Kidney epithelial cell (primary cell): ENCODE results near the gene PACSIN2. TPM values are rescaled to one million over a fixed set of nuclear protein-coding genes. Genes with fewer than 3 reads are reported as not detected.

Experiments
- DNase-seq: peaks from one replicate; pipeline ENCODE4 v3.0.0-alpha.2; 2010; ENCODE audit warnings: low read depth
- H3K27me3 ChIP-seq: 2 replicates; pipeline ENCODE4 v1.6.0; 2011; ENCODE audit warnings: low read length; ENCODE audit not compliant: control insufficient read depth, insufficient read depth
- H3K36me3 ChIP-seq: 2 replicates; pipeline ENCODE4 v1.5.1; 2011; ENCODE audit warnings: low read length; ENCODE audit not compliant: control insufficient read depth, insufficient read depth
- H3K4me3 ChIP-seq: 2 replicates; pipeline ENCODE4 v1.5.1; 2011; ENCODE audit warnings: low read depth, mild to moderate bottlenecking, control low read depth, low read length
- CTCF ChIP-seq: IDR thresholded peaks from 2 replicates; pipeline ENCODE4 v1.5.1; 2011; ENCODE audit warnings: mild to moderate bottlenecking, moderate library complexity, low read length, control low read depth, inconsistent platforms; ENCODE audit not compliant: insufficient read depth, poor library complexity, severe bottlenecking
- total RNA-seq: library from RNA; depleted of rRNA; stranded (reverse); fragments of >200 nt; gene quantifications from 2 replicates; pipeline ENCODE4 v1.2.3, GENCODE V29; 2015

The PACSIN2 gene
- total RNA-seq, 1 donor from 2014 or later, result 62.9 TPM

DNA sequence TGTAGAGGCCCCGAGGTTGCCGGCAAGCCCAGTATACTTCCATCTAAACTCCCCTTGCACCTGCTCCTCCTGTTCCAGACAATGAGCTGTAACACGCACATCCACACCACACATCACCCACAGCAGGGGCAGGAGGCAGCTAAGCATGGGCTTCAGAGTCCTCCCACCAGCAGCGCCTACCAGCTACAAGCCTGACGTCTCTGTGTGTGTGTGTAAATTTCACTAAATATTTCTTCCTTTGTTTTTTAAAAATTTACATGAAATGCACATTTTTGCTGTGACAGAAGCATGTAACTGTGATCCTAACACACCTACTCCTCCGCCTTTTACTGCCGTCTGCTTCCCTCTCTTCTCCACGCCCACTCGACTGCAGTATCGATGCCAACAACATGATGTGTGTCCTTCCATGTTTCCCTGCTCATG is 29.4 kb upstream of the PACSIN2 start:
- no peak for TF ChIP-seq CTCF
- Histone ChIP-seq H3K36me3 (no peaks in the 10 kb centered on the region), H3K27me3 (no peaks in the 10 kb centered on the region), H3K4me3 (no peak overlapping the region)
- DNase-seq, result no peak

DNA sequence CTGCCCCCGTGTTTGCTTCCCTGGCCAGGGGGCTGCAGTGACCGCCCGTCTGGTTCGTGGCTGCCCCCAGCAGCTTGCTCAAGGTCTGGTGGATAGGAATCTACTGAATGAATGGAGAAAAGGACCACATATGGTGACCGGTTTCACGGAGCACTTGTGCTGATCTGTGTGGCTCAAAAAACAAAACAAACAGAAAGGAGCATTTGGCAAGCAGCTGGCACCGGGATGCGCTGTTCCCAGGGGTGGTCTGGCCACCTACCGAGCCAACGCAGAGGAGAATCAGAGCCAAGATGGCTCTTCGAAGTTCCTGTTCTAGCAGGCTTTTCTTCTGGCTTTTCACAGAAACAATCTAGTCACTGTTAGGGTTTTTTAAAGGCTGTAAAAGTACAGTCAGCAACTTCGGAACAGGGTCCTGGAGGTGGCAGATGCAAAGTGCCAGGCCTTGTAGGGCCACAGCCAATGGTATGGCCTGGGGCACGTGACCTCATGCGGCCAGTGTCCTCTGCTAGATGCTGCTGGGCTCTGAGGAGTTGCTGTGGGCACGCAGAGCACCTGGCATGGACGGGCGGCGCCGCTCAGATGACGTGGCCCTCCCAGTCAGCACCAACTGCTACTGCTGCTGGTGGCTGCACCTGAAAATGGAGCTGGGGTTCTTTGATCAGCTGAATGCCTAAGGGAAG is 27.3 kb upstream of the PACSIN2 start:
- H3K4me3 ChIP-seq, result no peak overlapping the region
- DNase-seq, result no peak
- no peaks in the 10 kb centered on the region for H3K36me3 ChIP-seq
- H3K27me3 ChIP-seq, result no peaks in the 10 kb centered on the region
- TF ChIP-seq CTCF, result no peak

DNA sequence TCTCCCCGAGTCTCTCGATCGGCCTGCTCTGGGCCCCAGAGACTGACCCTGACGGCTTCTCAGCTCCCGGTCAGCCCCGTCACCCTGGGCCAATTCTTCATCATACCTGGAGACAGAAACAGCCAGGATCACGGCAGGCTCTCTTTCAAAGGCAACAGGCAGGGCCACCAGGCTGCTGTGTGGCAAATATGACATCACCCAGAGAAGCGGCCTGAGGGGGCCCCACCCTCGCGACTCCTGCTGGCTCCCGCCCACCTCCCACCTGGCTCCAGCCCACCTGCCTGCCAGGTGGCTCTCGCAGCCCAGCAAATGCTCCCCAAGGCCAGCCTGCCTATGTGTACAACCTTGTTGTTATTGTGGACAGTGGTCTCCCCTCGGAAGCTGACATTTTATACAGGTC is 24.9 kb upstream of the PACSIN2 start:
- H3K27me3 ChIP-seq, result no peaks in the 10 kb centered on the region
- H3K36me3 ChIP-seq, result no peaks in the 10 kb centered on the region
- no peak for DNase-seq
- no peak for TF ChIP-seq CTCF
- no peak overlapping the region for H3K4me3 ChIP-seq

- TF ChIP-seq CTCF, result no peak
- DNase-seq, result no peak
Measured at GRCh38 chr22:43038325-43038724, 23.4 kb upstream of the PACSIN2 start.

GRCh38 chr22:43036282-43036829 is 21.4 kb upstream of the PACSIN2 start:
- Histone ChIP-seq H3K4me3 (no peak overlapping the region), H3K27me3 (no peaks in the 10 kb centered on the region), H3K36me3 (no peaks in the 10 kb centered on the region)
- no peak for DNase-seq
- TF ChIP-seq CTCF, result no peak

More at GRCh38 chr22:43038325-43038724, 23.4 kb upstream of the PACSIN2 start:
- Histone ChIP-seq H3K27me3 (no peaks in the 10 kb centered on the region), H3K4me3 (no peak overlapping the region), H3K36me3 (no peaks in the 10 kb centered on the region)

- DNase-seq, result no peak
- Histone ChIP-seq H3K4me3 (no peak overlapping the region), H3K36me3 (no peaks in the 10 kb centered on the region), H3K27me3 (no peaks in the 10 kb centered on the region)
- TF ChIP-seq CTCF, result no peak
Measured at GRCh38 chr22:43035250-43035649, 20.3 kb upstream of the PACSIN2 start.
